Thyroid gland (tissue), 4 donors: Measurements from ENCODE around the gene PACRGL.

Experiments
- CTCF ChIP-seq, 6 experiments: fragments of 200-600 bp in 3 of 6; fragments of 450-650 bp in 3 of 6; sonication (generic) in 3 of 6; IDR thresholded peaks; one replicate each; pipeline ENCODE4 v1.5.1; 2016 to 2019; ENCODE audit warnings: antibody characterized with exemption in 6 of 6, mild to moderate bottlenecking in 2 of 6, inconsistent platforms in 1 of 6, moderate library complexity in 1 of 6
- POLR2A ChIP-seq, 2 donors: fragments of 450-650 bp; IDR thresholded peaks; one replicate each; pipeline ENCODE4 v1.6.1; 2017; ENCODE audit warnings: antibody characterized with exemption in 2 of 2, mild to moderate bottlenecking in 2 of 2, moderate library complexity in 1 of 2

DNA sequence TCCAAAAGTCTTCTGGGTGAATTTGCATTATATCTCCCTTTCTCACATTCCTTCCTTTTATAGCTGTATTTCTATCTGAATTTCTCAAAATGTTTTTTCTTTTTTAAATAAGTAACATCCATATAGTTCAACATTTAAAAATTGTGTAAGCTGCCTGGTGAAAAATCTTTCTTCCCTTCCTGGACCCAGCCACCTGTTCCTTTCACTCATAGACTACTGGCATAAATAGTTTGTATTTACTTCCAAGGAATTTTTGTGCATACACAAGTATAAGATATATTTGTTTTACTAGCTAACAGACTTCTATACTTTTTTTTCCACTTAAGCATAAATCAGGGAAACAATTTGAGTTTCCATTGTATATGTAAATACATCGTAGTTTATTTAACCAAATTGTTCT lies 35.7 kb downstream of the PACRGL start:
- TF ChIP-seq CTCF (IDR thresholded peaks at IDR 0.05) (no peak), POLR2A (IDR thresholded peaks at IDR 0.05) (no peak)
